Nephron (organoid): ENCODE results near the gene AMBRA1.

ENCODE experiments used
- H3K27ac Mint-ChIP-seq, 3 experiments: 2 replicates each; pipeline ENCODE4 v1.8.0; 2020; ENCODE audit warnings: mixed read lengths in 3 of 3, mild to moderate bottlenecking in 2 of 3, moderate library complexity in 1 of 3
- H3K27me3 Mint-ChIP-seq: 2 replicates; pipeline ENCODE4 v1.8.0; 2021; ENCODE audit warnings: low read depth, mild to moderate bottlenecking, moderate library complexity, mixed read lengths
- H3K36me3 Mint-ChIP-seq: 2 replicates; pipeline ENCODE4 v1.8.0; 2020; ENCODE audit warnings: low read depth, mixed read lengths
- H3K4me1 Mint-ChIP-seq: 2 replicates; pipeline ENCODE4 v1.8.0; 2020; ENCODE audit warnings: mixed read lengths
- H3K4me3 Mint-ChIP-seq, 3 experiments: 2 replicates each; pipeline ENCODE4 v1.8.0; 2020; ENCODE audit warnings: mild to moderate bottlenecking in 3 of 3, mixed read lengths in 3 of 3, moderate library complexity in 2 of 3
- H3K9me3 Mint-ChIP-seq: 2 replicates; pipeline ENCODE4 v1.8.0; 2020; ENCODE audit warnings: mixed read lengths
- TF ChIP-seq, protein P1 (sequence below), 3 experiments: fragments of 200-600 bp; sonication (generic); IDR thresholded peaks; one replicate each; pipeline ENCODE4 v1.5.0; 2021; ENCODE audit warnings: antibody characterized with exemption in 3 of 3; ENCODE audit not compliant: unreplicated experiment in 3 of 3

AMBRA1 gene

DNA sequence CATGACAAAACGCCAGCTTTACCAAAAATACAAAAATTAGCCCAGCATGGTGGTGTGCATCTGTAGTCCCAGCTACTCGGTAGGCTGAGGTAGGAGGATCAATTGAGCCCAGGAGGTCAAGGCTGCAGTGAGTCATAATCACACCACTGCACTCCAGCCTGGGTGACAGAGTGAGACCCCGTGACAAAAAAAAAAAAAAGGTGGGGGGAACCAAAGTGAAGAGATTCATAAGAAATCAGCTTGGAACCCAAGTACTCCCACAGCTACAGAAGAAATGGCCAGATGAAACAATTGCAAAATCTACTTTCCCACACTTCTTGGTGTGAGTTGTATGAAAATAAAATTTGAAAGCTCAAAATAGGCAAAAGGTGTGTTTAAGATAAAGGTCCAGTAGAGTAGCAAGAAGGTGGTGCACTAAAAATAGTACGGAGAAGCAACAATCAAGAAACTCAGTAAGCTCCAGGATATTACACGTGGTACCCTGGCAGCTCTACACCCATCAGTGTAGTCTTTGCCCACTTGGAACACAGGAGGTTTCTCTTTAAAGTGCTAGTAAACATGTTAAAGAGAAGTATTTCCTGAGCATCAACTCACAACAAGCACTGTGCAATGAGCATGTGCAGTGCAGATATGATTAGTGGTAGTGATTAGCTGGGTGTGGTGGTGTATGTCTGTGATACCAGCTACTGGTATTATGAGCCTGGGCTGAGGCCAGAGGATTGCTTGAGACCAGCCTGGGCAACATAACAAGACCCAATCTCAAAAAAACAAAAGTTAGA lies 17.9 kb upstream of the AMBRA1 start:
- H3K4me1 Mint-ChIP-seq = peaks cover 11% of the 10 kb centered on the region
- no peaks in the 10 kb centered on the region for H3K27me3 Mint-ChIP-seq
- no peaks in the 10 kb centered on the region for H3K9me3 Mint-ChIP-seq
- H3K27ac Mint-ChIP-seq = peak overlapping the region in 1 of 3 experiments; percentile 25
- TF ChIP-seq, protein P1, sequence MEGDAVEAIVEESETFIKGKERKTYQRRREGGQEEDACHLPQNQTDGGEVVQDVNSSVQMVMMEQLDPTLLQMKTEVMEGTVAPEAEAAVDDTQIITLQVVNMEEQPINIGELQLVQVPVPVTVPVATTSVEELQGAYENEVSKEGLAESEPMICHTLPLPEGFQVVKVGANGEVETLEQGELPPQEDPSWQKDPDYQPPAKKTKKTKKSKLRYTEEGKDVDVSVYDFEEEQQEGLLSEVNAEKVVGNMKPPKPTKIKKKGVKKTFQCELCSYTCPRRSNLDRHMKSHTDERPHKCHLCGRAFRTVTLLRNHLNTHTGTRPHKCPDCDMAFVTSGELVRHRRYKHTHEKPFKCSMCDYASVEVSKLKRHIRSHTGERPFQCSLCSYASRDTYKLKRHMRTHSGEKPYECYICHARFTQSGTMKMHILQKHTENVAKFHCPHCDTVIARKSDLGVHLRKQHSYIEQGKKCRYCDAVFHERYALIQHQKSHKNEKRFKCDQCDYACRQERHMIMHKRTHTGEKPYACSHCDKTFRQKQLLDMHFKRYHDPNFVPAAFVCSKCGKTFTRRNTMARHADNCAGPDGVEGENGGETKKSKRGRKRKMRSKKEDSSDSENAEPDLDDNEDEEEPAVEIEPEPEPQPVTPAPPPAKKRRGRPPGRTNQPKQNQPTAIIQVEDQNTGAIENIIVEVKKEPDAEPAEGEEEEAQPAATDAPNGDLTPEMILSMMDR (IDR thresholded peaks at IDR 0.05; ENCODE audit: unreplicated experiment in 3 of 3) = no peak
- H3K36me3 Mint-ChIP-seq = no peaks in the 10 kb centered on the region
- H3K4me3 Mint-ChIP-seq = no peak overlapping the region

DNA sequence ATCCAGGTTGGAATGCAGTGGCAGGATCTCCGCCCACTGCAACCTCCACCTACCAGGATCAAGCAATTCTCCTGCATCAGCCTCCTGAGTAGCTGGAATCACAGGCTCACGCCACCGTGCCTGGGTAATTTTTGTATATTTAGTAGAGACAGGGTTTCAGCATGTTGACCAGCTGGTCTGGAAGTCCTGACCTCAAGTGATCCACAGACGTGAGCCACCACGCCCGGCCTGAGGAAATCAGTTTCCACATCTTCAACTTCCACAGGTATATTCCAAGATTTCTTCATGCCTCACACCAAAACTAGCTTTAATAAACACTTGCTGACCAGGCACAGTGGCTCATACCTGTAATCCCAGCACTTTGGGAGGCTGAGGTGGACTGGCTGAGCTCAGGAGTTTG lies 15.6 kb upstream of the AMBRA1 start:
- Mint-ChIP-seq H3K36me3 (no peaks in the 10 kb centered on the region), H3K4me3 (no peak overlapping the region), H3K4me1 (no peaks in the 10 kb centered on the region), H3K27me3 (no peaks in the 10 kb centered on the region), H3K27ac (no peak overlapping the region), H3K9me3 (no peaks in the 10 kb centered on the region)
- TF ChIP-seq, protein P1 (IDR thresholded peaks at IDR 0.05; ENCODE audit: unreplicated experiment in 3 of 3) = no peak

DNA sequence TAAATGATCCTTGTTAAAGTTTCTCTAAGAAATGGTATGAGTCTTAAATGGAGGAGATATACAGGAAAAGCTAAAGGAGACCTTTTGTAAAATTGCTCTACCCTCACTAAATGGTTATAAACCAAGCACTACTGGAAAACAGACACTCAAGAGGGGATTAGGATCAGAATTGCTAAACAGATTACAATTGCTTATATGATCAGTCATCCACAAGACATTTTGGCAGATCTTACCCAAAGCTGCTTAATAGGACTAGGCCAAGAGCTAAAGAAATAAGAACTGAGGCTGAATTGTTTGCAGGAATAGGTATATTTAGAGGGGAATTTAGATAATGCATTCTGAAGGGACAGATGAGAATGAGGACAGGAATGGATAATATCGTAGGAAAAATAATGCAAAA lies 13.7 kb upstream of the AMBRA1 start:
- H3K4me3 Mint-ChIP-seq = no peak overlapping the region
- H3K36me3 Mint-ChIP-seq = peaks cover 4% of the 10 kb centered on the region
- H3K27me3 Mint-ChIP-seq = no peaks in the 10 kb centered on the region

DNA sequence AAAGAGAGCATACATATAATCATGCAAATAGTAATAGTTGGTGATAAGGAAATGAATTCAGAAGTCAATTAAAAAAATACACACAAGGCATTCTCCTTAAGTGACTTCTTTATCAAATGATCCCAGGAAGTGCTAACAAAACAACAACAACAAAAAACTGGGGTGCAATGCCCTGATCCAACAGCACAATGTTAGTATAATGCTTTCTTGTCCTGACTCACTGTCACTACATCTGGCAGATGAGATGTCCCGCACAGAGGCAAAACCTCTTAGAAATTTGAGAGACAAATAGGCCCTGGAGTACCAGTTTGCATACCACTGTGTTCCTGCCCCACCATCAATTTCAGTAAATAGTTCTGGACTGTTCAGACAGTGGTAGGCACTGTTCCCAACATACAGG lies 11.0 kb upstream of the AMBRA1 start:
- Mint-ChIP-seq H3K9me3 (no peaks in the 10 kb centered on the region), H3K4me3 (no peak overlapping the region)

More for the DNA sequence above, 13.7 kb upstream of the AMBRA1 start:
- H3K27ac Mint-ChIP-seq = no peak overlapping the region
- no peaks in the 10 kb centered on the region for H3K4me1 Mint-ChIP-seq
- TF ChIP-seq, protein P1 (IDR thresholded peaks at IDR 0.05; ENCODE audit: unreplicated experiment in 3 of 3) = no peak
- no peaks in the 10 kb centered on the region for H3K9me3 Mint-ChIP-seq

DNA sequence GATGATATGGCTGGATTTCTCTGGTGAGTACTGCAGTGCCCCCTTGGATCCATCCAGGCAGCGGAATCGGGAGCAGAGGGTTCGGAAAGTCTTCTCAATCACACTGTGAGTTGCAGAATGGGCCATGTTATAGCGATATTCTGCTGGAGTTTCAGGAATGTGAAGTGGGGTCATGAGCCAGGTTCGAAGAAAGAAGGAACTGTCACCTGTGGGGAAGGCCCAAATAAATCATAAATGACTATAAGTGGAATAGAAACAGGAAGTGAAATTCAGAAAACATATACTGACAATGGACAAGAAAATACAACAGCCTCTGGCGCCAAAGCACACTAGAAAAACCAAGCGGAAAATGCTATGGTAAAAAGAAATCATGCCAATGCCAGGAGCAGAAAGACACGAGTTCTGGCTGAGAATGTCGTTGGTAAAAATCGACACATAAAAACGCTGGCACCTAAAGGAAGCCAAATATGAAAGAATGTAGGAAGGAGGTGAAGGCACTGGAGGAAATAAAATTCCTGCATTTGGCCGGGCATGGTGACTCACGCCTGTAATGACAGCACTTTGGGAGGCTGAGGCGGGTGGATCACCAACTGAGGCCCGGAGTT lies 10.0 kb upstream of the AMBRA1 start:
- TF ChIP-seq, protein P1 (IDR thresholded peaks at IDR 0.05; ENCODE audit: unreplicated experiment in 3 of 3) = no peak
- Mint-ChIP-seq H3K9me3 (no peaks in the 10 kb centered on the region), H3K27me3 (no peaks in the 10 kb centered on the region), H3K4me3 (no peak overlapping the region), H3K36me3 (peaks cover 4% of the 10 kb centered on the region), H3K27ac (peak overlapping the region in 1 of 3 experiments; percentile 70), H3K4me1 (no peaks in the 10 kb centered on the region)

More for the DNA sequence above, 11.0 kb upstream of the AMBRA1 start:
- H3K36me3 Mint-ChIP-seq = peaks cover 4% of the 10 kb centered on the region
- no peaks in the 10 kb centered on the region for H3K27me3 Mint-ChIP-seq
- H3K4me1 Mint-ChIP-seq = no peaks in the 10 kb centered on the region
- H3K27ac Mint-ChIP-seq = no peak overlapping the region
- TF ChIP-seq, protein P1 (IDR thresholded peaks at IDR 0.05; ENCODE audit: unreplicated experiment in 3 of 3) = no peak
